ENCODE data around the gene D2HGDH.
A peak's percentile ranks its signal among the peaks of the same experiment; 100 is the strongest.

- no peak for TF ChIP-seq TARDBP (CRISPR knock-in tag; IDR thresholded peaks at IDR 0.05)
- no peak for TF ChIP-seq HNF1B (CRISPR knock-in tag; IDR thresholded peaks at IDR 0.05)
- no peak for TF ChIP-seq ZNF256 (CRISPR knock-in tag; conservative IDR thresholded peaks at IDR 0.05)
- TF ChIP-seq CTCF (CRISPR knock-in tag; IDR thresholded peaks at IDR 0.05): peak; percentile 21; the same call in 1 of the 2 replicates
- TF ChIP-seq WIZ (CRISPR knock-in tag; IDR thresholded peaks at IDR 0.05): no peak
- no peak for TF ChIP-seq SIN3A (IDR thresholded peaks at IDR 0.05; ENCODE audit: borderline replicate concordance, low read depth, low read length)
- no peak for TF ChIP-seq PHF21A (CRISPR knock-in tag; IDR thresholded peaks at IDR 0.05)
- TF ChIP-seq ZNF44 (CRISPR knock-in tag; IDR thresholded peaks at IDR 0.05): no peak
- TF ChIP-seq TEF (CRISPR knock-in tag; IDR thresholded peaks at IDR 0.05): no peak
Measured at GRCh38 chr2:241798631-241799521, 64.4 kb downstream of the D2HGDH start.

Data from HepG2 (cell line).